HG02943 (cell line): ENCODE measurements around the gene ITGAL.
A peak's percentile ranks its signal among the peaks of the same experiment; 100 is the strongest.
"Not testable (repeated sequence)": the region's sequence is repeated elsewhere in the genome, so short reads cannot be mapped to it uniquely, and the experiment has no call there.

Source experiments
- ATAC-seq: cut with Tn5 transposase; IDR thresholded peaks from one replicate; pipeline ENCODE4 v1.9.1; 2021; ENCODE audit warnings: mild to moderate bottlenecking, low read depth, moderate library complexity; ENCODE audit not compliant: unreplicated experiment

ITGAL gene

GRCh38 chr16:30539986-30540526 is 67.5 kb downstream of the ITGAL start:
- ATAC-seq, result not testable (repeated sequence)

- not testable (repeated sequence) for ATAC-seq
Observed at GRCh38 chr16:30540916-30541464, 68.4 kb downstream of the ITGAL start.

- no peak for ATAC-seq
Observed at GRCh38 chr16:30541502-30542329, 69.2 kb downstream of the ITGAL start.

GRCh38 chr16:30543067-30543466 is 70.5 kb downstream of the ITGAL start:
- ATAC-seq, result no peak

GRCh38 chr16:30546115-30546514 is 73.6 kb downstream of the ITGAL start:
- no peak for ATAC-seq

- no peak for ATAC-seq
Observed at GRCh38 chr16:30548416-30549253, 76.1 kb downstream of the ITGAL start.

- no peak for ATAC-seq
Observed at GRCh38 chr16:30551781-30552180, 79.2 kb downstream of the ITGAL start.

- ATAC-seq, result no peak
Observed at GRCh38 chr16:30552956-30553355, 80.4 kb downstream of the ITGAL start.

- ATAC-seq, result no peak
Observed at GRCh38 chr16:30553393-30553899, 80.9 kb downstream of the ITGAL start.

GRCh38 chr16:30554557-30555314 is 82.2 kb downstream of the ITGAL start:
- ATAC-seq, result no peak

GRCh38 chr16:30555315-30556124 is 83.0 kb downstream of the ITGAL start:
- no peak for ATAC-seq

GRCh38 chr16:30556125-30556473 is 83.6 kb downstream of the ITGAL start:
- ATAC-seq, result no peak

GRCh38 chr16:30557707-30557956 is 85.1 kb downstream of the ITGAL start:
- ATAC-seq, result peak; percentile 23

GRCh38 chr16:30557957-30558788 is 85.6 kb downstream of the ITGAL start, which contains the start of gene ZNF764:
Gene ZNF764, minus strand, starts transcription at chr16:30558374. Its CDS starts 192 bp downstream, at chr16:30558182.
- ATAC-seq, result peak; percentile 84

GRCh38 chr16:30558789-30559377 is 86.3 kb downstream of the ITGAL start:
- no peak for ATAC-seq

- no peak for ATAC-seq
Observed at GRCh38 chr16:30559690-30560089, 87.1 kb downstream of the ITGAL start.

- no peak for ATAC-seq
Observed at GRCh38 chr16:30561089-30561816, 88.7 kb downstream of the ITGAL start.

- no peak for ATAC-seq
Observed at GRCh38 chr16:30562021-30562420, 89.5 kb downstream of the ITGAL start.
